HL-60/S4 treated with phorbol 12-myristate 13-acetate at 8.2 ng/mL for 4 days and 3 days (cell line): Measurements from ENCODE around the gene ZBTB42.

Experiments used
- in situ Hi-C: fragments of 300-500 bp; cut with MboI; formaldehyde crosslinking; loops from 2 replicates; pipeline ENCODE4 v1.15.0; 2022; ENCODE audit warnings: low sequenced_read_pairs

Gene ZBTB42

DNA sequence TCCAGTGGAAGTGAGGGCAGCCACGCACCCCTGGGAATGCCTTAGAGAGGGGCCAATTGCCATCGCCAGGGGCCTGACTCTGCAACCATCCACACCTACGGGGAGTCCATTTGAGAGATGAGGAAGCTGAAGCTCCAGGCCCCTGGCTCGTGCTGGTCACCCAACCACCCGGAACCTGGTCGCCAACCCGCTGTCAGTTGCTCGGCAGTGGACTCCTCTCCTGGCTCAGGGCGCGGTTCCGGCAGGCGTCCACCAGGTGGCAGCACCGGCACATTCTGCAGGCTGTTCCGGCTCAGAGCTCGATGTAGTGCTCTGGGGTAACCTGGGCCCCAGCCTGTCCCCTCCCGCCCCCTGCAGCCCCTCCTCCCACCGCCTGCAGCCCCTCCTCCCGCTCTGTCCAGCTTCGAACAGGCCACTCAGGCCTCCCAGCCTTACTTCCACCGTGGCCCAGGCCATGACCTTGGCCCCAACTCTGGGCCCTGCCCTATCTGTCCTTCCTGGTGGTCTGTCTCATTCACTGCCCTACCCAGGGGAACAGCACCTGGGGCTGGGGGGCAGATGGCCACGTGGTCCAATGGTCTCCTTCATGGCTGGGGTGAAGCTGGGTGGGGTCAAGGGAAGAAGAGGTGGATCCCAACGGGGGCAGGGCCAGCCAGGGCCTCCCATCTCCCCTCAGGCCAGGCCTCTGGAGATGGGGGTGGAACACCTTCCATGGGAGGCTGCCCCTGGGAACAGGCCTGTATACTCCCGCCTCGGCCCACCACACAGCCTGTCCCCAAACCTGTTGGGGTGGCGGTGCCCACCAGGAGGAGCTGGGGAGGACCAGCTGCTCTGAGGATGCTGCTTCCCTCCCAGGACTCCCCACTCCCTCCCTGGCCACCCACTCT is 32.2 kb upstream of the ZBTB42 start:
- in situ Hi-C loops = loop anchor here (10.0 kb wide), 1 partner anchor 56 kb away; no protein-coding TSS in a partner anchor

DNA sequence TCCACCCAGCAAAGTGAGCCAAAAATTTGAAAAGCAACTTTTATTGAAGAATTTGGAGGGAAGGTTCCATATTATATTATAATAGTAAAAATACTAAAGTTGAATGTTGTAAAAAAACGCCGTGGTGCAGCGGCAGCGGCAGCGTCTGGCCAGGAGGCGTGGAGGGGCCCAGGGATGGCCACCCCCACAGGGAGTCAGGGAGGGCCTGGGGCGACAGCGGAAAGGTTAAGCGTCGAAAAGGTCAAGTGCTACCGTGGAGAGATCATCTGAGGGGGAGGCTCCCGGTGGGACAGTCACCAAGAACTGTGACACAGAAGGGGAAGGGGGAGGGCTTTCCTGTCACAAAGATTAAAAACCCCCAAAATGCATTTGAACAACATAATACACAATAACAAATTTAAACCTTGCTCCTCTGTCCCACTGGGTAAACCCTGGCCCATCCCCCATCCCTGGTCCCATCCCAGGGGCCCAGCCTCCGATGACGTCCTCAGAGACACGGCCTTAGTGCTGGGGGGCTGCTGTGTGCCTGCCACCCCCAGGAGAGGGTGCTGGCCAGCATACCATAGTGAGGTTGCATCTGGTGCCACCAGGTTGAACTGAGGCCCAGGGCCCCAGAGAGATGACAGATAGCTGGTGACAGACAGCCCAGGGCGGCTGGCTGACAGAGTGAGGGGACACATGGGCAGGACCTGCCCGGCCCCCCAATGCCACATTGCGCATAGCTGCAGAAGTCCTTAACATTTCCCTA is 31.4 kb upstream of the ZBTB42 start:
- in situ Hi-C loops = loop anchor here (10.0 kb wide), 1 partner anchor 55 kb away; no protein-coding TSS in a partner anchor

DNA sequence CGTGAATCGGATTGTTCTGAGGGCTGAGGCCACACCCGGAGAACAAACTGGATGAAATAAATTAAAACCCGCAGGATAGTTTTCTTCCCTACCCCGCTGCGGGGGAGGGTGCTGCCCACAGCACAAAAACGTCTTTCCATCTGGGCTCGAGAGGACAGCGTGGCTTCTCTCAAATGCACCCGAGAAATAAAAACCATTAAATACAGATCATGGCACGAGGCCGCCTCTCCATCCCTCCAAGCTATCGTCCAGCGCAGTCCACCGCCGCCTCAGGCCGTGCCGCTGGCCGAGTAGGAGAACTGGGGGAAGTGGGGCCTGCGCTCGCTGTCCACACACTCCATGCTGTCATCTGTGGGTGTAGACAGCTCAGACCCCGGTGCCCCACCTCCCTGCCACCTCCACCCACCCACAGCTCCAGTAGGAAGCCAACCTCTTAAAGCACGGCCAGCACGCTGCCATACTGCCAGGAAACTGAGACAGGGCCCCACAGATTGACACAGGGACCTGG is 30.8 kb upstream of the ZBTB42 start:
- in situ Hi-C loops = no loop called here

DNA sequence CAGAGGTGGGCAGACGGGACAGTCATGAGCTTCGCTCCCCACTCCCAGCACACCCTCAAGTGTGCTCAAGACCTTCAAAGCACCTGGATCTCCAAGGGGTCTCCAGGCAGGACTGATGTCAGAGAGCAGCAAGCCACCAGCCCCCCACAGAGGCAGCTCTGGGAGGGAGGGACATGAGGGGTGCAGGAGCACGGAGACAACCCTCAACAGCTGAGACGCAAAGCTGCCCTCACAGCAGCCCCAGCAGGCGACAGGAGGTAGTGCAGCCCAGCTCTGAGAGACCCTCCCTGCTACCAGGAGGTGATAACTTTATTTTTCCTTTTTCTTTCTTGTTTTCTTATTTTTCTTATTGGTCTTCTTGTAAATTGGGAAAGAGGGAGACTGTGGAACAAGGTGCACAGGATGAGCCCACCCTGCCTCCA is 30.0 kb upstream of the ZBTB42 start:
- in situ Hi-C loops = no loop called here

DNA sequence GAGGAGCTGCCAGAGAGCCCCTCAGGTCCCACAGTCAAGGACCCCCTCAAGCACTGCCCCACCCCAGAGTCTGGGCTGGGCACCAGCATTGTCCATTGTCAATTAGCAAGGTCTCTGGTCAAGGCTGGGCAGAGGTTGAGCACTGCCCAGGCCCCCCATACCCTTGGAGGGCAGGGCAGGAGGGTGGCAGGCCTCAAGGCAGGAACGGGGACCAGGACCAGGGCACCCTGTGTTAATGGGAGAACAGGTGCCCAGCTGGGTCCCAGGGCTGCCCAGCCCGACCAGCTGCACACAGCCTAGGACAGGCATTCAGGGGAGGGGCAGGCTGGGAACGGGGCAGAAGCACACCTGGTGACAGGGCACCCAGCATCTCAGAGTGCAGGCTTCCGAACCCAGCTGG is 29.5 kb upstream of the ZBTB42 start:
- in situ Hi-C loops = no loop called here

DNA sequence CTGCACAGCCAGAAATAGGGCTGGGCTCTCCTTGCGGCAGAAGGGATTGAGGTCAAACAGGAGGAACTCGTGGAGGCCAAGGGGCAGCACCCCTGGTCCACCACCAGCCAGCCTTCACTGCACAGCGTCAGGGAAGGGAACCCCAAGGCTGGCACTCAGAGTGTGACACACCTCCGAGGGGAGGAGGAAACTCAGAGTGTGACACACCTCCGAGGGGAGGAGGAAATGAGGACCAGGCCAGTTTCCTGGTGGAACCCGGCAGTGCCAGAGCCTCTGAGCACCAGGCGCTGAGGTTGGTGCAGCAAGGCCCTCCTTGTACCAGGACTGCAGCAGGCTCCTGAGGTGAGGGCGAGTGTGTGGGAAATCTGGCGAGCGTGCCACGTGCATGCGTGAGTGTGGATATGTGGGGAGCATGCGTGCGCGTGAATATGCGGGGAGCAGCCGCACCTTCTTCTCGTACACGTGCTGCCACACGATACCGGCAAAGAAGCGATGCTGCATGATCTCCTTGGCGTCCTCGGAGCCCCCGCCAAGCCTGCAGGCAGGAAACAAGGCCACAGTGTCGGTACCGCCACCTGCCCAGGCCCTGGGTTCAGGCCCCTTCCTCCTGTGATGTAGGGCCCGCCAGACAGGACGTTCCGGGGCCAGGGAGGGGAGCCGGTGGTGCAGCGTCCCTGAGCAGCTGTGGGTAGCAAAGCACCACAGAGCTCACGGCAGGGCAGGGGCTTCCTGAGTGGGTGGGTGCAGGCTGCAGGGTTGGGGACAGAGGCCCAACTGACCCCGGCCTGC is 28.8 kb upstream of the ZBTB42 start:
- in situ Hi-C loops = no loop called here

DNA sequence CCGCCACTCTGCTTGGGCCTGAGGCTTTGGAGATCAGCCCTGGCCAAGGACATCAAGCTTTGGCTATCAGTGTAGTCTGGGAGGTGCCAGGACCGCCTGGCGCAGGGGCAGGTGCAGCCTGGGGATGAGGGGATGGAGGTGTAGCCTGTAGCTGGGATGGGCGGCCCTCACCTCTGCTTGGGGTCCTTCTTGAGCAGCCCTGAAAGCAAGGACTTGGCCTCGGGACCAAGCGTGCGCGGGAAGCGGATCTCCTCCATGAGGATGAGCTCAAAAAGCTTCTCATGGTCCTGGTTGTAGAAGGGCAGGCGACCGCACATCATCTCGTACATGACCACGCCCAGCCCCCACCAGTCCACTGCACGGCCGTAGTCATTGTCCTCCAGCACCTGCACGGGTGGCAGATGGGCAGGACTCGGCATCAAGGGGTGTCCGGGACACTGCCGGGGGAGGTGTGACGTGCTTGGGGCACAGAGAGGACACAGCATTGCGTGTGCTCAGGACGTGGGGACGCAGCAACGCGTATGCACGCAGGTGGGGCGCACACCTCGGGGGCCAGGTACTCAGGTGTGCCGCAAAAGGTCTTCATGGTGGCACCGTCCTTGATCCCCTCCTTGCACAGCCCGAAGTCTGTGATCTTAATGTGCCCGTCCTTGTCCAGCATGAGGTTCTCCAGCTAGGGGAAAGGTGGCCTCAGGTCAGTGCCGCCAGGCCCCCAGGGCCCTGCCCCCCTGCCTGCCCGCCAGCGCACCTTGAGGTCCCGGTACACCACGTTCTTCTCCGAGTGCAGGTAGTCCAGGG is 28.0 kb upstream of the ZBTB42 start:
- in situ Hi-C loops = no loop called here

DNA sequence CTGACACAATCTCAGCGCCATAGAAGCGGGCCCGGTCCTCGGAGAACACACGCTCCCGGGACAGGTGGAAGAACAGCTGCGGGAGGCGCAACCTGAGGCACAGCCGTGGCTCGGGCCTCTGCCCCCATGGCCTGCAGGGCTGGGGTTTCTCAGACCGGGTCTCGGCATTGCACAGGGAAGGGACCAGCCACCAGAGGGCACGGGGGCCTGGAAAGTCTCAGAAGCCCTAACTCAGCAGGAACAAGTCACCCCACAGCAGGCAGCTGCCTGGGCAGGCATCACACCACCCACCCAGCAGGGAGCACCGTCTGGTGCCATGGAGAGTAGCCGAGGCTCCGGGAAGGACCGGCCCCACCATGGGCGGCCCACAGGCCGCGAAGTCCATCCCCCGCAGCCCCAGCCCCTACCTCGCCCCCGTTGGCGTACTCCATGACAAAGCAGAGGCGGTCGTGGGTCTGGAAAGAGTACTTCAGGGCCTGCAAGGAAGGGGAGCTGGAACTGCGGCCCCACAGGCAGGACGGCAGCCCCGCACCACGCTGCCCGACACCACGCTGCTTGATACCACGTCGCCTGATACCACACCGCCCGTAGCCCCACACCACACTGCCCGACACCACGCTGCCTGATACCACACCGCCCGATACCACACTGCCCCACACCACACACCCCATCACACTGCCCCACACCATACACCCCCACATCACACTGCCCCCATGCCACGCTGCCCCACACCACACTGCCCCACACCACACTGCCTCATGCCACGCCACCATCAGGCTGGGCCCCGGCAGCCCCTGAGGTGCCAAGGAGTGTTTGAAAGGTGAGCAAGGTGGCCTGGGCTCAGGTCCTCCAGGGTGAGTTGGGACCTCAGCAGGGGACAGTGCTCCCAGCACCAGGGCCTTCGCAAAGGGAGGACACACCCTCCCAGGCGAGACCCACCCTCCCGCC is 27.1 kb upstream of the ZBTB42 start:
- in situ Hi-C loops = no loop called here

DNA sequence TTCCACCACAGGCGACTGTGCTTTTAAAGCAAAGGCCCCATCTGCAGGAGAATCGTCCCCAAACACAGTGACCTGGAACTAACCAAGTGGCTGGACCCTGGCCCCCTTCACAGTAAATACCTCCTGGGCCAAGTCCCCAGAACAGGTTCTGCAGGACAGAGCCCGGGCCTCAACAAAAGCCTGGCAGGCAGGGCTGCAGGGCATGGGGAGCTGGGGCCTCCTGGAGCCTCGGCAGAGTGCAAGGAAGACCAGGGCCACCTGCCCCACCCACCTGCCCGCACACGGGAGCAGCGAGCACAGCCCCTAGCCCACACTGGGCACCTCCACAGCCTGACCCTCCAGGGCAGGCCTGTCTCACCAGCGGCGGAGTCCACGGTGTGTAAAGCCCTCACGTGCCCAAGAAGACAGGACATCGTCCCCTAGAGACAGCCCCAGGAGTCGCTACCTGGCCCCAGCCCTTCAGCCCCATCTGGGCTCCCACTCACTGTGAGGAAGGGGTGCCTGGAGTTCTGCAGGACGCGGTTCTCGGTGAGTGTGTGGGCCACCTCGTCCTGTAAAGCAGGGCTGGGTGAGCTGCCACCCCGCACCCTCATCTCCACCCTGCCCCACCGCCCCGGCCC is 26.3 kb upstream of the ZBTB42 start:
- in situ Hi-C loops = no loop called here

DNA sequence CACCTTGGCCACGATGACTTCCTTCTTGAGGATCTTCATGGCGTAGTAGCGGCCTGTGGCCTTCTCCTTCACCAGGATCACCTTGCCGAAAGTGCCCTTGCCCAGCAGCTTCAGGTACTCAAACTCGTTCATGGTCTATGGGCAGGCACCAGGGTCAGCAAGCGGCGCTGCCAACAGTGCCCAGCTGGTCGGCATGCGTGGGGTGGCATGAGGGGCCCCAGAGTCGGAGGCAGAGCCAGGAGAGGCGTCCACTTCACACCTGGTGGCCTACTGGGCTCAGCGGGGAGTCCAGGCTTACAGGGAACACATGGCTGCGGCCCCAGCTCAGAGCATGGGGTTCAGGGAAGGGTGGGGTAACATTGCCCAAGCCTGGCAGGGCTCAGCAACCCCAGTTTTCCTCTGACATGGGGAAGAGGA is 25.8 kb upstream of the ZBTB42 start:
- in situ Hi-C loops = no loop called here

DNA sequence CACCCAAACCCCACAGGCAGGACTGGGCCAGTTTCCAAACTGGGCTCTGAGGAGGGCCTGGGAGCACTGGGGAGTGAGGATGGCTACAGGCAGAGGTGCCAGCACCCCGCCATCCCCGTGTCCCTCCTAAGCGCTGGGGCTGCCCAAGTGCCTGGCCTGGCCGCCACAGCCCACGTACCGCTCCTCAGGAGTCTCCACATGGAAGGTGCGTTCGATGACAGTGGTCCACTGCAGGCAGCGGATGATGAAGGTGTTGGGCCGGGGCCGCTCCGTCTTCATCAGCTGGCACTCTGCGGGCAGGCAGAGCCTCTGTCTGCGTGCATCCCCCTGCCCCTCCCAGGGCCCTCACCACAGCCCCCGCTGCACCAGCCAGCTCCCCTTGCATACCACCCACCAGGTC is 24.4 kb upstream of the ZBTB42 start:
- in situ Hi-C loops = no loop called here

DNA sequence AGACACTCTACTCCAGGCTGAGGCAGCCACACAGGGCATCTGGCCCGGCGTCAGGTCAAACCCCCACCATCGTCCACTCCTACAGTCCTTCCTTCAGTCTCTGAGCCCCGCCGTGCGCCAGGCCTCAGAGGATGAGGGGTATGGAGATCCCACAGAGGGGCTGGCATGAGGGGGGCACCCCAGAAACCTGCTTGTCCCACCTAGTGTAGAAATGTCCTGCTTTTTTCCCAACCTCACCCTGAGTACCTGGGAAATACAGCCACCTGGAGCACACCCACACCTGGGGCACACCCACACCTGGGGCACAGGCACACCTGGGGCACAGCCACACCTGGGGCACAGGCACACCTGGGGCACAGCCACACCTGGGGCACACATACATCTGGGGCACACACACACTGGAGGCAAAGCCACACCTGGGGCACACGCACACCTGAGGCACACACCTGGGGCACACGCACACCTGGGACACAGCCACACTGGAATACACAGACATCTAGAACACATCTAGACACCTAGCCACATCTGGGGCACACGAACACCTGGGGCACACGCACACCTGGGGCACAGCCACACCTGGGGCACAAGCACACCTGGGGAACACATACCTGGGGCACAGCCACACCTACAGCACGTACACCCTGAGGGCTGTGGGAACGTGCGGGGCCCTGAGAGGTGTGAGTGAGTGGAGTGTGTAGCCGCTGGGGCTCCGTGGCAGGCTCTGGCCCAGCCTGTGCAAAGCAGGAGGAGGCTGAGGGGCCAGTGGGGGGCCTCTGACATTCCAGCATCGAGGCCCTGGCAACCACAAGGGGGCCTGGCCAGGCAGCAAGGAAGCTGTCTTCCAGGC is 23.7 kb upstream of the ZBTB42 start:
- in situ Hi-C loops = no loop called here

DNA sequence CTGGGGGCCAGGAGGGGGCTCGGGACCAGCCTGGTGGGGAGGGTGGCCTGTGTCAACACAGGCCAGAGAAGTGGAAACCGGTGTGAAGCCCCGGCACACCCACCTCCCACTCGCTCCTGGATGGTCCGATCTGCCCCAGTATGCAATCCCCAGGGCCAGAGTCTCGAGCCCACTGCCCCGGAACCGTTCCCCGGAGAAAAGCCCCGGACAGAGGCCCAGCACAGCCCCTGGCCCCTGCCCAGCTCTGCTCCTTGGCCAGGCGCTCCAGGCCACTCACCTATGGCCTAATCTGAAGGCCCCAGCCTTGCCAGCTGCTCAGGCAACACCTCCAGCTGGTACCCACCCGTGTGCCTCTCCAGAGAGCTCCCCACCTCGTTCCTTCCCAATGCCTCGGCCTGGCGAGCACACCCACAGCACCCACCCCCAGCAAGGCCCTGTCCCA is 23.1 kb upstream of the ZBTB42 start:
- in situ Hi-C loops = no loop called here

DNA sequence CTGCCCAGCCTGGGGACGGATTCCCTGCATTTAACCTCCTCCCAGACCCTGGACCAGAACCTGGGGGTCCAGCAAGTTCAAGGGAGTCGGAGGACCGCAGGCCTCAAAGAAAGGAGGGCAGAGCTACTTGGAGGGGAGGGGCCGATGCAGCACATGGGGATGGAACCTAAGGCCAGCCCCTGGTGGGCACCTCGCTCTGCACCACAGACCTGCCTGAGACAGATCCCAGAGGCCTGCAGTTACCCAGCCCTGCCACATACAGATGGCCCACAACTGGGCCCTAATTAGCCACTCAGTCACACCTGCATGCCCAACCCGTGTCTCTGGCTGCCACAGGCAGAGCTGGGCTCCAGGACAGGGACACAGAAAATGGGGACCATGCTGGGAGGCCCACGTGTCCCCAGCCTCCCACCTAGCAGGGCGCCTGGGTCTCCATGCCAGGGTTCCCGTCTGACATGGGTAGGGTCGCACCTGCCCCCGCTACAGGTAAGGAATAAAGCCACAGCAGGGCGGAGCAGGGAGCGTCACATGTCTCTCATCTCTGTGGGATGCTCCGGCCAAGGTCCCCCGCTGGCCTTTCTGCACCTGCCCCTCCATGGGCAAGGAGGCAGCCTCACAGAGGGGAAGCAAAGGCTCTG is 22.1 kb upstream of the ZBTB42 start:
- in situ Hi-C loops = no loop called here

DNA sequence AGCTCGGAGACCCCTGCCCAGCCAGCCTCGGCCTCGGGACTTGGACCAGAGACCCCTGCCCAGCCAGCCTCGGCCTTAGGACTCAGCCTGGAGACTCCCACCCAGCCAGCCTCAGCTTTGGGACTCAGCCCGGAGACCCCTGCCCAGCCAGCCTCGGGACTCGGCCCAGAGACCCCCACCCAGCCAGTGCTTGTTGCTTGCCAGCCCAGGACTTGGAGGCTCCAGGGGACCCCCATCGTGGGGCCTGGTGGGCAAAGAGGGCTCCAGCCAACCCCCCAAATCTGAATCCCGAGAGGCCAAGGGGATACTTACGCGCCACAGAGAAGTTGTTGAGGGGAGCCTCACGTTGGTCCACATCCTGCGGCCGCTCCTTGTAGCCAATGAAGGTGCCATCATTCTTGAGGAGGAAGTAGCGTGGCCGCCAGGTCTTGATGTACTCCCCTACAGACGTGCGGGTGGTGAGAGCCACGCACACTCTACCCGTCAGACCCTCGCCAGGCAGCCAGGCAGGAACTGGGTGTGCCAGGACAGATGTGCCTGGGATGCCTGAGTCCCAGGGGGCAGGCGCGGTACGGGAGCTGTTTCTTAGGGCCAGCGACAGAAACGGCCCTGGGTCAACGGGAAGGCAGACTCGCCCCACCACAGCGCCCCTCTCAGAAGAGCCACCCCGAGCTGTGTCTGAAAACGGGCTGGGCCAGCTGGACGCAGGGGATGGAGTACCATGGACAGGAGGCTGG is 21.0 kb upstream of the ZBTB42 start:
- in situ Hi-C loops = no loop called here

DNA sequence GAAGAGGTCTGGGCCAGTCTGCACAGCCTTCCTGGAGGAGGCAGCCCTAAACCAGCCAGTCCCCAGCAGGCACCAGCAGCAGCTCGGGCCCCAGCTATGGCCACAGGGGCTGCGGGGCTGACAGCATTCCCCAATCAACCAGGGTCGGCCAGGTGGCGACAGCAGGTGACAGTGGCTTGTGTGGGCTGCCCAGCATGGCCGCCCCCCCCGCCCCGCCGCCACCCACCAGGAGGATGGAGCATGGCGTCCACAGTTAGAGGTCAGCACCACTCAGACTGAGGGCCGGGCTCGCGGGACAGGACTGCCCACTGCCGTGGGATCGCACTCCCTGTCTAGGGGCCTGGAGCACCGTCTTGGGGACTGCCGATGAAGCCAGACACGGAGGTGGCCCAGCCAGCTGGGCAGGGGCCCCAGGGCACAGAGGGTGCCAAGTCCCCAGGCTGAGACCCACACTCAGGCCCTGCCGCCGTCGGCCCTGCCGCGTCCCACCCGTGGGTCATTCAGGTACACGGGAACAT is 20.3 kb upstream of the ZBTB42 start:
- in situ Hi-C loops = no loop called here
